ENCODE data around the gene DYSF. TPM values are rescaled to one million over a fixed set of nuclear protein-coding genes. Genes with fewer than 3 reads are reported as not detected.
A peak's percentile ranks its signal among the peaks of the same experiment; 100 is the strongest.

The DYSF gene
- total RNA-seq, 1 experiment from 2014 or later: 0.89 TPM

DNA sequence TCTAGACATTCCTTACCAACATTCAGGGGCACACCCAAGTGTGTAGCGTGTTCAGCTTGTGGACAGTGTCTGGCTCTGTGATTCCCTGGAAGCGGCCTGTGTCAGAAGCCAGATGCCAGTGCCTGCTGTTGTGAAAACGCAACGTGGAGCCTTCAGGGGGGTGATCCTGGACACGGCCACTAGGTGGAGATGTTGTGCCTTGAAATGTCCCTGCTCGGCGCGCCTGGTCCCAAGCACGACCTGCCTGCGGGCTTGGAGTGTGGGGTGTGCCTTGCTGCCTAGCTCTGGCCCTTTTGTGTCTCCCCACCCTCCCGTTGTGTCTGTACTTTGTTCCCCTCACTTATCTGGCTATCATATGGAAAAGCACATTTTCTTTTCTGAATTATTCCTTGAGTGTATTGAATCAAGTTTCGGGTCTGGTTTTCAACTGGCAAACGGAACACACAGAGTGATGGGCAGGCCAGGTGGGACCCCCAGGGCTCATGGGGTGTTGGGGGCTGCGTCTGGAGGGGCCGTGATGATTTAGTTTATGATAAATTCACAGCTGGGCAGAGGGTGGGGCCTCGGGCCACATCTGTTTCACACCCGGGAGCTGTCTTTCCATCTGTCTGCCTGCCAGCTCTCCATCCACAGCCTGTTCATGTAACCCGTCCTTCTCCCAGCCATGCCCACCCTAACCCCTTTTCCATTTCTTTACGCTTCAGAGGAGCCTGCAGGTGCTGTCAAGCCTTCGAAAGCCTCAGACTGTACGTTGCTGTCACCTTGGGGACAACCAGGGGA lies 95.5 kb downstream of the DYSF start:
- no peak overlapping the region for H3K4me3 ChIP-seq (replicated peaks in 1 of 2; ENCODE audit: low read depth in 1 of 2, low read length in 2 of 2)
- H3K9ac ChIP-seq (ENCODE audit: low read length): no peak overlapping the region
- peak; percentile 76 for ATAC-seq
- no peaks in the 10 kb centered on the region for H3K36me3 ChIP-seq (ENCODE audit: control insufficient read depth in 1 of 2, insufficient read depth in 2 of 2, low read length in 2 of 2)
- H4K20me1 ChIP-seq (ENCODE audit: insufficient read depth): no peaks in the 10 kb centered on the region
- POLR2A ChIA-PET: no interaction called here
- no peaks in the 10 kb centered on the region for H3K9me3 ChIP-seq (ENCODE audit: control insufficient read depth in 1 of 2, insufficient read depth in 1 of 2, low read depth in 1 of 2, low read length in 2 of 2)
- no TSS peak for BruUV-seq (replicated peaks)
- RAD21 ChIA-PET (ENCODE audit: low non-redundant PET in 1 of 2, low total read pairs in 2 of 2, uncharacterized antibody in 2 of 2, unreplicated experiment in 2 of 2): interaction anchor here in 1 of 2 experiments (0.7 to 1.1 kb wide), 3 partner anchors 15 to 601 kb away, joined by 3 to 4 read pairs (median 3); no protein-coding TSS in a partner anchor
- no peak overlapping the region for H3K27ac ChIP-seq (ENCODE audit: low read depth, low read length)
- peaks cover 2 to 15% of the 10 kb centered on the region in 2 experiments; a peak in 3 of 4 replicates for H3K4me1 ChIP-seq (ENCODE audit: control insufficient read depth in 1 of 2, insufficient read depth in 2 of 2, low read length in 2 of 2)
- CTCF ChIA-PET: interaction anchor here (0.7 to 1.2 kb wide), 5 partner anchors 18 to 1031 kb away, joined by 3 to 11 read pairs (median 5); no protein-coding TSS in a partner anchor
- intact Hi-C loops (cut with micrococcal nuclease): loop anchor here (1.0 to 5.0 kb wide), 5 partner anchors 249 to 1338 kb away; partner anchors contain the start of gene SPR
- no peaks in the 10 kb centered on the region for H3K27me3 ChIP-seq (ENCODE audit: insufficient read depth, low read length)
- DNase-seq (ENCODE audit: low read depth, low spot score): peak; percentile 56
- peak overlapping the region; percentile 44 for H2AFZ ChIP-seq (ENCODE audit: low read depth, low read length, poor library complexity, severe bottlenecking)
- no peaks in the 10 kb centered on the region for H3K79me2 ChIP-seq (ENCODE audit: insufficient read depth, low read length)
- TF ChIP-seq RAD21 (IDR thresholded peaks at IDR 0.05; ENCODE audit: low read depth): peak; percentile 96
- no peak for TF ChIP-seq SIN3A (IDR thresholded peaks at IDR 0.05; ENCODE audit: low read depth)
- TF ChIP-seq, protein P1, sequence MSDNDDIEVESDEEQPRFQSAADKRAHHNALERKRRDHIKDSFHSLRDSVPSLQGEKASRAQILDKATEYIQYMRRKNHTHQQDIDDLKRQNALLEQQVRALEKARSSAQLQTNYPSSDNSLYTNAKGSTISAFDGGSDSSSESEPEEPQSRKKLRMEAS (IDR thresholded peaks at IDR 0.05): 0 out of 2 replicates have a peak, but pooled peaks have one; percentile 18
- TF ChIP-seq POLR2A (IDR thresholded peaks at IDR 0.05; ENCODE audit: borderline replicate concordance, extremely low read depth, insufficient read depth, insufficient read length): no peak
- no peak for TF ChIP-seq POLR2AphosphoS5 (IDR thresholded peaks at IDR 0.05; ENCODE audit: low read depth, low read length)
- TF ChIP-seq, protein P2, sequence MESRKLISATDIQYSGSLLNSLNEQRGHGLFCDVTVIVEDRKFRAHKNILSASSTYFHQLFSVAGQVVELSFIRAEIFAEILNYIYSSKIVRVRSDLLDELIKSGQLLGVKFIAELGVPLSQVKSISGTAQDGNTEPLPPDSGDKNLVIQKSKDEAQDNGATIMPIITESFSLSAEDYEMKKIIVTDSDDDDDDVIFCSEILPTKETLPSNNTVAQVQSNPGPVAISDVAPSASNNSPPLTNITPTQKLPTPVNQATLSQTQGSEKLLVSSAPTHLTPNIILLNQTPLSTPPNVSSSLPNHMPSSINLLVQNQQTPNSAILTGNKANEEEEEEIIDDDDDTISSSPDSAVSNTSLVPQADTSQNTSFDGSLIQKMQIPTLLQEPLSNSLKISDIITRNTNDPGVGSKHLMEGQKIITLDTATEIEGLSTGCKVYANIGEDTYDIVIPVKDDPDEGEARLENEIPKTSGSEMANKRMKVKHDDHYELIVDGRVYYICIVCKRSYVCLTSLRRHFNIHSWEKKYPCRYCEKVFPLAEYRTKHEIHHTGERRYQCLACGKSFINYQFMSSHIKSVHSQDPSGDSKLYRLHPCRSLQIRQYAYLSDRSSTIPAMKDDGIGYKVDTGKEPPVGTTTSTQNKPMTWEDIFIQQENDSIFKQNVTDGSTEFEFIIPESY (IDR thresholded peaks at IDR 0.05; ENCODE audit: extremely low read depth, insufficient replicate concordance, low read length): no peak
- TF ChIP-seq CEBPB (IDR thresholded peaks at IDR 0.05; ENCODE audit: low read depth): no peak
- no peak for TF ChIP-seq FOSL1 (IDR thresholded peaks at IDR 0.05; ENCODE audit: low read depth)
- no peak for TF ChIP-seq ELF1 (IDR thresholded peaks at IDR 0.05; ENCODE audit: borderline replicate concordance, low read depth)
- TF ChIP-seq, protein P3, sequence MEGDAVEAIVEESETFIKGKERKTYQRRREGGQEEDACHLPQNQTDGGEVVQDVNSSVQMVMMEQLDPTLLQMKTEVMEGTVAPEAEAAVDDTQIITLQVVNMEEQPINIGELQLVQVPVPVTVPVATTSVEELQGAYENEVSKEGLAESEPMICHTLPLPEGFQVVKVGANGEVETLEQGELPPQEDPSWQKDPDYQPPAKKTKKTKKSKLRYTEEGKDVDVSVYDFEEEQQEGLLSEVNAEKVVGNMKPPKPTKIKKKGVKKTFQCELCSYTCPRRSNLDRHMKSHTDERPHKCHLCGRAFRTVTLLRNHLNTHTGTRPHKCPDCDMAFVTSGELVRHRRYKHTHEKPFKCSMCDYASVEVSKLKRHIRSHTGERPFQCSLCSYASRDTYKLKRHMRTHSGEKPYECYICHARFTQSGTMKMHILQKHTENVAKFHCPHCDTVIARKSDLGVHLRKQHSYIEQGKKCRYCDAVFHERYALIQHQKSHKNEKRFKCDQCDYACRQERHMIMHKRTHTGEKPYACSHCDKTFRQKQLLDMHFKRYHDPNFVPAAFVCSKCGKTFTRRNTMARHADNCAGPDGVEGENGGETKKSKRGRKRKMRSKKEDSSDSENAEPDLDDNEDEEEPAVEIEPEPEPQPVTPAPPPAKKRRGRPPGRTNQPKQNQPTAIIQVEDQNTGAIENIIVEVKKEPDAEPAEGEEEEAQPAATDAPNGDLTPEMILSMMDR (IDR thresholded peaks at IDR 0.05 in 2 of 3, conservative IDR thresholded peaks at IDR 0.05 in 1 of 3; ENCODE audit: borderline replicate concordance in 1 of 3, insufficient read depth in 1 of 3, low read depth in 2 of 3, low read length in 2 of 3): peak; percentile 75 to 91 (median 81)
- TF ChIP-seq YY1 (IDR thresholded peaks at IDR 0.05; ENCODE audit: extremely low read depth, insufficient replicate concordance, low read depth, low read length): peak; percentile 40
- H3K4me2 ChIP-seq (ENCODE audit: low read length): 0 out of 2 replicates have a peak overlapping the region, but pooled peaks have one; percentile 13
- no peaks in the 10 kb centered on the region for H3K9me2 ChIP-seq (ENCODE audit: insufficient read depth)
